ENCODE data around the gene TMEM150B.

Gene TMEM150B

DNA sequence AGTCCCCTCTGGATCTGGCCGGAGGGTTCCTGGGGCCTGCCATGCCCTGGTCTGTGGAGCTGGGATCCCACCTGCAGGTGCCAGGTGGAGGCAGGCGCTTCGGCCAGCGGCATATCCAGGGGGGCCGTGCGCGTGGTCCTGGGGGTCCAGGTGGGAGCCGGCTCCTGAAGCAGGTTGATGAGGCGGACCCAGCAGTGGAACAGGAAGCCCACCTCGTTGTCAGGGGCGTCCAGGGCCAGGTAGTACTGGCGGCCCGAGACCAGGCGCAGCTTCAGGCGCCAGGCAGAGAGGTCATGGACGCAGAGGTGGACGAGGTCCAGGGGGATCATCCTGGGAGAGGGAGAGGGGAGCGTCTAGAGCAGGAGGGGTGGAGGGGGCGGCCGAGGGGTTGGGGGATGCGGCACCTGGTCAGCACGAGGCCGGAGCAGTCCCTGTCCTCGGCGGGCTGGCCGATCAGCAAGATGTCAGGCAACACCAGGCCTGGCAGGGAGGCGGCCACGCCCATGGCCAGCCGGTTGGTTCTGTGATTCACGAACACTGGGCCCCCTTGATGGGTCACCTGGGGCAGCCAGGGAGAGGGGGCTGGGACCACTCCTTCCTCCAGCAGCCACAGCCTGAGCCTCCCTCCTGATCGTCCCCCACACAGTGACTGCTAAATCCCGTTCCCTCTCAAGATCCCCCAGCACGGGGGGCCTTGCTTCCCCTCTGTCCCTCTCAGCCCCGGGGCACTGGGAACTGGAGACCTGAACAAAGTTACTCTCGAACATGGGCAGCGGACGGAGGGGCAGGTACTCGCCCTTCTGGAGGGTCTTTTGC, 37.2 kb upstream of the TMEM150B start:
- no peak overlapping the region for H3K4me3 Mint-ChIP-seq
- no peaks in the 10 kb centered on the region for H3K9me3 Mint-ChIP-seq
- H3K27ac Mint-ChIP-seq, result no peak overlapping the region
- no peaks in the 10 kb centered on the region for H3K36me3 Mint-ChIP-seq
- ATAC-seq, result peak; percentile 14
- H3K27me3 Mint-ChIP-seq, result peaks cover 80% of the 10 kb centered on the region
- H3K4me1 Mint-ChIP-seq, result no peaks in the 10 kb centered on the region

- no peak for ATAC-seq
- no peaks in the 10 kb centered on the region for H3K36me3 Mint-ChIP-seq
- peaks cover 77% of the 10 kb centered on the region for H3K27me3 Mint-ChIP-seq
- H3K27ac Mint-ChIP-seq, result no peak overlapping the region
- no peak overlapping the region for H3K4me3 Mint-ChIP-seq
- H3K4me1 Mint-ChIP-seq, result no peaks in the 10 kb centered on the region
- H3K9me3 Mint-ChIP-seq, result no peaks in the 10 kb centered on the region
Measured at GRCh38 chr19:55360902-55361301, 35.8 kb upstream of the TMEM150B start.

- ATAC-seq, result no peak
- Mint-ChIP-seq H3K27ac (no peak overlapping the region), H3K4me1 (no peaks in the 10 kb centered on the region), H3K36me3 (no peaks in the 10 kb centered on the region), H3K9me3 (no peaks in the 10 kb centered on the region), H3K27me3 (peaks cover 75% of the 10 kb centered on the region), H3K4me3 (no peak overlapping the region)
Measured at GRCh38 chr19:55358943-55359908, 34.1 kb upstream of the TMEM150B start.

- Mint-ChIP-seq H3K9me3 (no peaks in the 10 kb centered on the region), H3K36me3 (no peaks in the 10 kb centered on the region), H3K27me3 (peaks cover 77% of the 10 kb centered on the region), H3K27ac (no peak overlapping the region), H3K4me1 (peaks cover 6% of the 10 kb centered on the region), H3K4me3 (no peak overlapping the region)
- no peak for ATAC-seq
Measured at GRCh38 chr19:55358493-55358892, 33.4 kb upstream of the TMEM150B start.

GRCh38 chr19:55355213-55355821, 30.2 kb upstream of the TMEM150B start:
- peaks cover 26% of the 10 kb centered on the region for H3K4me1 Mint-ChIP-seq
- H3K4me3 Mint-ChIP-seq, result no peak overlapping the region
- no peaks in the 10 kb centered on the region for H3K36me3 Mint-ChIP-seq
- no peak for ATAC-seq
- peaks cover 81% of the 10 kb centered on the region for H3K27me3 Mint-ChIP-seq
- H3K27ac Mint-ChIP-seq, result no peak overlapping the region
- no peaks in the 10 kb centered on the region for H3K9me3 Mint-ChIP-seq

DNA sequence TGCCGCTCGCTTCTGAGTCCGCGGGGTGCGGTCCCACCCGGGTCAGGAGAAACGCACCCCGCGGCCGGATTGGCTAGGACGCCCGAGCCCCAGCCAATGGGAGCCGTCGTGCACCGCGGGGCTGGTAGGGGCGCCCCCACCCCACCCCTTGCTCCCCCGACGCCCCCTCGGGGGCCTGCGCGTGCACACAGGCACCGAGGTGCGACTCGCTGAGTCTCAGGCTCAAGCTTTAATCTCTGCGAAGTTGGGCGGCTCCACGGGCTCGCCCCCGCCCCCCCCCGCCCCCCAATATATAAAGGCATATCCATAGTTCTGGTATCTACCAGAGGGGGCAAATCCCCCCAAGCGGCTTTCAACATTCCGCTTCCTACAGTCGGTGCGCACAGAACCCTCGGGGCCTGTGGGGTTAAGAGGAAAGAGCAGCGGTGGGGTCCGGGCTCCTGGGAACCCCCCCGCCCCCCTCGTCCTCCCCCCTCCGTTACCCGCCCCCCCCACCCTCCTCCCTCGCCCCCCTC, 29.6 kb upstream of the TMEM150B start, which contains the start of gene COX6B2:
COX6B2 (minus strand) TSS at position 22 of the 515 bp plus-strand sequence. CDS start 198 bp downstream, outside the sequence.
- Mint-ChIP-seq H3K4me1 (peaks cover 26% of the 10 kb centered on the region), H3K27me3 (peaks cover 83% of the 10 kb centered on the region), H3K9me3 (no peaks in the 10 kb centered on the region), H3K4me3 (peak within 1 kb of the TSS; percentile 64), H3K36me3 (no peaks in the 10 kb centered on the region), H3K27ac (no peak within 1 kb of the TSS)
- ATAC-seq, result no peak

- no peak overlapping the region for H3K27ac Mint-ChIP-seq
- no peaks in the 10 kb centered on the region for H3K9me3 Mint-ChIP-seq
- no peaks in the 10 kb centered on the region for H3K36me3 Mint-ChIP-seq
- H3K4me1 Mint-ChIP-seq, result peaks cover 26% of the 10 kb centered on the region
- peak overlapping the region; percentile 64 for H3K4me3 Mint-ChIP-seq
- ATAC-seq, result peak; percentile 60
- peaks cover 77% of the 10 kb centered on the region for H3K27me3 Mint-ChIP-seq
Measured at GRCh38 chr19:55353803-55354697, 28.9 kb upstream of the TMEM150B start.

GRCh38 chr19:55353356-55353802, 28.2 kb upstream of the TMEM150B start:
- H3K36me3 Mint-ChIP-seq, result no peaks in the 10 kb centered on the region
- peaks cover 26% of the 10 kb centered on the region for H3K4me1 Mint-ChIP-seq
- no peaks in the 10 kb centered on the region for H3K9me3 Mint-ChIP-seq
- no peak for ATAC-seq
- H3K27me3 Mint-ChIP-seq, result peaks cover 70% of the 10 kb centered on the region
- H3K27ac Mint-ChIP-seq, result no peak overlapping the region
- no peak overlapping the region for H3K4me3 Mint-ChIP-seq

- Mint-ChIP-seq H3K36me3 (no peaks in the 10 kb centered on the region), H3K9me3 (no peaks in the 10 kb centered on the region), H3K27ac (no peak overlapping the region), H3K4me1 (peaks cover 26% of the 10 kb centered on the region), H3K4me3 (peak overlapping the region; percentile 59), H3K27me3 (peaks cover 63% of the 10 kb centered on the region)
- no peak for ATAC-seq
Measured at GRCh38 chr19:55352549-55353145, 27.5 kb upstream of the TMEM150B start.

- Mint-ChIP-seq H3K36me3 (no peaks in the 10 kb centered on the region), H3K9me3 (no peaks in the 10 kb centered on the region), H3K27ac (no peak overlapping the region), H3K4me1 (peaks cover 26% of the 10 kb centered on the region), H3K4me3 (no peak overlapping the region), H3K27me3 (peaks cover 57% of the 10 kb centered on the region)
- no peak for ATAC-seq
Measured at GRCh38 chr19:55352040-55352439, 26.9 kb upstream of the TMEM150B start.

DNA sequence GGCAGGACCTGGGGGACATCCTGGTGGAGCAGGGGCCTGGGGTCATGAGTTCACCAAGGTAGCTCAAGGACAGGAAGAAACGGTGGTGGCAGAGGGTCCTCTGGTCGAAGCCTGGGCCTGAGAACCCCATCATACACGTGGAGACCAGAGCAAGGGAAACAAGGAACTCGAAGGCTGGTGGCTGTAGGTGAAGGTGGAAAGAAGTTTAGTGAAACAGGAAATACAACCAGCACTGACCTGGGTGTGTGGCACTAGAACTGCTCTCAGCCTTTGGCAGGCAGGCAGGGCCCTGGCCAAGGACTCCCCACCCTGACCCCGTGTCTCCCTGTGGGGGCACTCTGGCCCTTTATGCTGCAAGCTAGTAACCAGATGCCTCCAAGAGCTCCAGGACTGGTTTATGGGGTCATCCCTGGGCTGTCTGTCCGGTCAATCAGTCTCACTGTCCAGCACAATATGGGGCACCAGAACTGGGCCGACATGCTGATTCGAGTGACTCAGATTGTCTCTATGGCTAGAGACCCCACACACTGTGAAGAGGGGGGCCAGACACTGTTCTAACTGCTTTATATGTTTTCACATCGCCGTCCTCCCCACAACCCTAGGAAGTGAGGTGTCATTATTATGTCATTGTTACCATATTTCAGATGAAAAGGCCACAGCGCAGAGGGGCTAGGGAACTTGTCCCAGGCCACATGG, 25.6 kb upstream of the TMEM150B start:
- H3K9me3 Mint-ChIP-seq, result no peaks in the 10 kb centered on the region
- ATAC-seq, result no peak
- H3K36me3 Mint-ChIP-seq, result no peaks in the 10 kb centered on the region
- no peak overlapping the region for H3K27ac Mint-ChIP-seq
- H3K27me3 Mint-ChIP-seq, result peaks cover 47% of the 10 kb centered on the region
- no peak overlapping the region for H3K4me3 Mint-ChIP-seq
- peaks cover 26% of the 10 kb centered on the region for H3K4me1 Mint-ChIP-seq

GRCh38 chr19:55348317-55349034, 23.3 kb upstream of the TMEM150B start:
- Mint-ChIP-seq H3K4me1 (peaks cover 27% of the 10 kb centered on the region), H3K9me3 (no peaks in the 10 kb centered on the region), H3K27ac (no peak overlapping the region), H3K36me3 (peaks cover 17% of the 10 kb centered on the region), H3K4me3 (no peak overlapping the region), H3K27me3 (peaks cover 34% of the 10 kb centered on the region)
- no peak for ATAC-seq

Measured in stimulated activated memory B cell treated with anti-CD40 and anti-IgM and Interleukin-4, amounts not matched to agents 10 μg/mL and 1 μg/mL and 100 μg/mL, for 72 hours (primary cell).